Measurements from ENCODE around the gene GOLPH3L.

The GOLPH3L gene

DNA sequence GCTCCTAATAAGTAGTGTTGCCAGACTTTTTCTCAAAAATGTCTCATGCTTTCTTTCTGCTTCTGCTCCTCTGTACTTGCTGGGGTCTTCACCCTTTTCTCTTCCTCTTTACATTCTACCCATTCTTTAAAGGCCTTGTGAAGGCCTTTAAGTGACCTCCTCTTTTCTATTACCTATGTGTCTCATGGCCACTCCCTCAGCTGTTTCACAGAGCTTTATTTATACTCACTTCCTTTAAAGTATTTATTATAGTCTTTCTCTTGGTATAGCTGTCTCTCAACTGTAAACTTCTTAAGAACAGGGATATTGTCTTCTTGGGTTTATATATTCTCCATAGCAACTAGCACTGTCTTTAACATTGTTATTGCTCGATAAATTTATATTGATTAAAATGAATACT lies 792 bp downstream of the GOLPH3L start:
- Histone ChIP-seq H3K27me3 (ENCODE audit: control insufficient read depth, insufficient read depth, low read length) (no peaks in the 10 kb centered on the region), H3K9ac (ENCODE audit: low read length) (peak overlapping the region; percentile 81), H3K4me1 (ENCODE audit: control insufficient read depth, low read depth, low read length) (peaks cover 4% of the 10 kb centered on the region), H3K27ac (ENCODE audit: low read length) (peak overlapping the region; percentile 18), H3K9me3 (ENCODE audit: control insufficient read depth, low read depth, low read length) (no peaks in the 10 kb centered on the region), H3K36me3 (ENCODE audit: control insufficient read depth, low read depth, low read length) (peaks cover 32% of the 10 kb centered on the region), H3K4me3 (ENCODE audit: low read length) (peak overlapping the region; percentile 97)

DNA sequence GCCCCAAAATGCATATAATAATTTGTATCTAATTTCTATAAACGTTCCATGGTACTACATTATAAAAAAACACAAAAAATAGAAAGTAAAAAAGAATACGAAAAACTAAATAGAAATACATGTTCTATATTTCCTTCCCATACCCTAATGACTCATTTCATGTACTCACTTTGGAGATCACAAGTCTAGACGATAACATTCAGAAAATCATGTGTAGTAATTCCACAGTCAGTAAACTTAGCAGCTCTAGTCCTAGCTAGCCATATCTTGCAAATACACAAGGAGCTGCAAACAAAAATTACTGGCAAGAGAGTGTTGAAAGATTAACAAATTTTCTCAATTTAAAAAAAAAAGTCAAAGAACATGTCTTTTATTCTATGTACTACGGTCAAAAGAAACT lies 1.4 kb downstream of the GOLPH3L start:
- Histone ChIP-seq H3K9ac (ENCODE audit: low read length) (no peak overlapping the region), H3K27me3 (ENCODE audit: control insufficient read depth, insufficient read depth, low read length) (no peaks in the 10 kb centered on the region), H3K27ac (ENCODE audit: low read length) (no peak overlapping the region), H3K4me3 (ENCODE audit: low read length) (no peak overlapping the region), H3K9me3 (ENCODE audit: control insufficient read depth, low read depth, low read length) (no peaks in the 10 kb centered on the region), H3K4me1 (ENCODE audit: control insufficient read depth, low read depth, low read length) (peaks cover 4% of the 10 kb centered on the region), H3K36me3 (ENCODE audit: control insufficient read depth, low read depth, low read length) (peaks cover 33% of the 10 kb centered on the region)

DNA sequence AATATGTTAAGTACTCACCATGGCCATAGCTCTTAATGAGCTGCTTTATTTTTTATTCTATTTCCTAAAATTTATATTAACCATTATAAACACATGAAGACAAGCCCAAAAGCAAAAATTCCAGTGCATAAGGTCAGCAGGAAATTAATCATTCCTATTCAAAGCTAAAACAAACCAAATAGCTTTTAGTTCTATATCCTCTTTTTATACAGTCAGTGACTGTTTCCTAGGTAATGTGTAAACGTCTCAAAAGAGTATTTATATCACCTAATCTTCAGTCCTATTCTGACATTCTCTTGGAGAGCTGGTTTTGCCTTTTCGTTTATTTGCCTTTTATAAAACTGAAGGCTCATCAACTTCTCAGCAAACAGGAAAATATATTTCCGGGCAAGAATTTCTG lies 4.2 kb downstream of the GOLPH3L start:
- peaks cover 3% of the 10 kb centered on the region for H3K4me1 ChIP-seq (ENCODE audit: control insufficient read depth, low read depth, low read length)
- no peak overlapping the region for H3K9ac ChIP-seq (ENCODE audit: low read length)
- no peaks in the 10 kb centered on the region for H3K9me3 ChIP-seq (ENCODE audit: control insufficient read depth, low read depth, low read length)
- no peaks in the 10 kb centered on the region for H3K27me3 ChIP-seq (ENCODE audit: control insufficient read depth, insufficient read depth, low read length)
- no peak overlapping the region for H3K4me3 ChIP-seq (ENCODE audit: low read length)
- H3K36me3 ChIP-seq (ENCODE audit: control insufficient read depth, low read depth, low read length), result peaks cover 38% of the 10 kb centered on the region
- H3K27ac ChIP-seq (ENCODE audit: low read length), result no peak overlapping the region

DNA sequence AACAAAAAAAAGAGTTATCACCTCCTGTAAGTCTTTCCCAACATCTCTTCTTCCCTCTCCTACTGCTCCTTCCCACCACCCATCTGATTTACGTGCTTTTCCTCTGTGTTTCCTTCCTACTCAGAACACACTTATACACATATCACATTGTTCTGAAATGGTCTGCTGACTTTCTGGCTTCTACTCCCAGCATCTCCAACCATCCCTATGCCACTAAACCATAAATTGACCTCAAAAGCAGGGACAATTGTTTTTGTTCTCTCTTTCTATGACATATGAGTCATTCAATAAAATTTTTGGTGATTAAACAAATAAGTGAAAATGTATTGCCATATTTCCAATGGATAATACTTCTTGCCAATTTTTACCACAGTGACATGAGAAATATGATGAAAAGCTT lies 8.2 kb downstream of the GOLPH3L start:
- H3K4me3 ChIP-seq (ENCODE audit: low read length), result no peak overlapping the region
- no peak overlapping the region for H3K9ac ChIP-seq (ENCODE audit: low read length)
- H3K36me3 ChIP-seq (ENCODE audit: control insufficient read depth, low read depth, low read length), result peaks cover 35% of the 10 kb centered on the region
- peaks cover 4% of the 10 kb centered on the region for H3K4me1 ChIP-seq (ENCODE audit: control insufficient read depth, low read depth, low read length)
- no peaks in the 10 kb centered on the region for H3K9me3 ChIP-seq (ENCODE audit: control insufficient read depth, low read depth, low read length)
- H3K27ac ChIP-seq (ENCODE audit: low read length), result no peak overlapping the region
- H3K27me3 ChIP-seq (ENCODE audit: control insufficient read depth, insufficient read depth, low read length), result no peaks in the 10 kb centered on the region

DNA sequence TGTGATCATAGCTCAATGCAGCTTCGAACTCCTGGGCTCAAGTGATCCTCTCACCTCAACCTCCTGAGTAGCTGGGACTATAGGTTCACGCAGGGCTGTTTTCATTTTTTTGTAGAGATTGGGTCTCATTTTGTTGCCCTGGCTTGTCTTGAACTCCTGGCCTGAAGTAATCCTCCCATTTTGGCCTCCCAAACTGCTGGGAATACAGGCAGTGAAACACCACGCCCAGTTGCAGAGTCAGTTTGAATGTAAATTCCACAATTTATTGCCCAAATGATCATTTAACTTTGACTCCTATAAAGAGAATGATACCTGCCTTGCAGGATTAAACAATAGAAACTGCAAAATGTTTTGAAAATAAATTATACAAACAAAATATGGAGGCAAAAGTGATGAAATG lies 10.7 kb downstream of the GOLPH3L start:
- Histone ChIP-seq H3K27ac (ENCODE audit: low read length) (no peak overlapping the region), H3K27me3 (ENCODE audit: control insufficient read depth, insufficient read depth, low read length) (no peaks in the 10 kb centered on the region), H3K4me1 (ENCODE audit: control insufficient read depth, low read depth, low read length) (peaks cover 6% of the 10 kb centered on the region), H3K9ac (ENCODE audit: low read length) (no peak overlapping the region), H3K4me3 (ENCODE audit: low read length) (no peak overlapping the region), H3K36me3 (ENCODE audit: control insufficient read depth, low read depth, low read length) (peaks cover 14% of the 10 kb centered on the region), H3K9me3 (ENCODE audit: control insufficient read depth, low read depth, low read length) (no peaks in the 10 kb centered on the region)

DNA sequence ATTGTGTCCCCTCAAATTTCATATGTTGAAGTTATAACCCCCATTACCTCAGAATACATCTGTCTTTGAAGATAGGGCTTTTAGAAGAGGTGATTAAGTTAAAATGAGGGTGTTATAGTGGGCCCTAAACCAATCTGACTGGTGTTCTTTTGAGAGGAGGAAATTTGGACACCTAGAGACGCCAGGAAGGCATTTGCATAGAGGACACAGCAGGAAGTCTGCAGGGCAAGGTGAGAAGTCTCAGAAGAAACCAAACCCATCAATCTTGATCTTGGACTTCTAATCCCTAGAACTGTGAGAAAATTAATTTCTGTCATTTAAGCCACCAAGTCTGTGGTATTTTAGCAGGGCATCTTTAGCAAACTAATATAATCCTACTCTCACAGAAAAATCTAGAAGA lies 13.0 kb downstream of the GOLPH3L start:
- H3K27ac ChIP-seq (ENCODE audit: low read length), result no peak overlapping the region

DNA sequence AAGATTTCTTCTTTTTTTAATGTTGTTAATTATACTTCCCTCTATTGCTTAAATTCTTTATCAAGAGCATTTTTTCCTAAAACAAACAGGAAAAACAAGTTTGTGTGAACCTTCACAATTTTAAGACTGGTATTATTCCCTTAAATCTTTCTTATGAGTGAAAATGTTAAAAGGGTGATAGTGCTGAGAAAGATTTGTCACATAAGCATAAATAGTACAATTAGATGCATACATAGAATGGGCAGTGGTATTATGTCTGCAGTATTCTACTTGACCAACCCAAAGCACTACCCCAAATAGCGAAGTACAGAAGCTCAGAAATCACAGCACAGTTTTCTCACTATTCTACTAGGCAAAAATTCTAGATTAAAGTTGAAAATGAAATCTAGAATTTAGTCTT lies 18.0 kb downstream of the GOLPH3L start:
- Histone ChIP-seq H3K9me3 (ENCODE audit: control insufficient read depth, low read depth, low read length) (no peaks in the 10 kb centered on the region), H3K9ac (ENCODE audit: low read length) (no peak overlapping the region), H3K4me1 (ENCODE audit: control insufficient read depth, low read depth, low read length) (peaks cover 4% of the 10 kb centered on the region), H3K4me3 (ENCODE audit: low read length) (no peak overlapping the region), H3K36me3 (ENCODE audit: control insufficient read depth, low read depth, low read length) (no peaks in the 10 kb centered on the region), H3K27ac (ENCODE audit: low read length) (no peak overlapping the region), H3K27me3 (ENCODE audit: control insufficient read depth, insufficient read depth, low read length) (no peaks in the 10 kb centered on the region)

More for the DNA sequence above, 13.0 kb downstream of the GOLPH3L start:
- H3K27me3 ChIP-seq (ENCODE audit: control insufficient read depth, insufficient read depth, low read length), result no peaks in the 10 kb centered on the region
- peaks cover 6% of the 10 kb centered on the region for H3K4me1 ChIP-seq (ENCODE audit: control insufficient read depth, low read depth, low read length)
- H3K9me3 ChIP-seq (ENCODE audit: control insufficient read depth, low read depth, low read length), result no peaks in the 10 kb centered on the region
- no peak overlapping the region for H3K9ac ChIP-seq (ENCODE audit: low read length)
- H3K36me3 ChIP-seq (ENCODE audit: control insufficient read depth, low read depth, low read length), result peaks cover 7% of the 10 kb centered on the region
- H3K4me3 ChIP-seq (ENCODE audit: low read length), result no peak overlapping the region

DNA sequence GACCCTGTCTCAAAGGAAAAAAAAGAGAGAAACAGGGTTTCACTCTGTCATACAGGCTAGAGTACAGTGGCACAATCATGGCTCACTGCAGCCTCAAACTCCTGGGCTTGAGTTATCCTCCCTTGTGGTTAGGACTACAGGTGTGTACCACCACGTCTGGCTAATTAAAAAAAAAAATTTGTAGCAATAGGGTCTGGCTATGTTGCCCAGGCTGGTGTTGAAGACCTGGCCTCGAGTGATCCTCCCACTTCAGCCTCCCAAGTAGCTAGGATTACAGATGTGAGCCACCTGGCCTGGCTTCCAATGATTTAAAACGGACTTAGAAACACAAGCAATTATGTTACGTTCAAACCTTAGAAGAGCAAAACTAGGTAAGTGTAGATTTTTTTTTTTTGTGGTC lies 22.1 kb downstream of the GOLPH3L start:
- no peaks in the 10 kb centered on the region for H3K9me3 ChIP-seq (ENCODE audit: control insufficient read depth, low read depth, low read length)
- H3K27me3 ChIP-seq (ENCODE audit: control insufficient read depth, insufficient read depth, low read length), result no peaks in the 10 kb centered on the region
- H3K36me3 ChIP-seq (ENCODE audit: control insufficient read depth, low read depth, low read length), result no peaks in the 10 kb centered on the region
- no peak overlapping the region for H3K27ac ChIP-seq (ENCODE audit: low read length)
- no peak overlapping the region for H3K9ac ChIP-seq (ENCODE audit: low read length)
- no peak overlapping the region for H3K4me3 ChIP-seq (ENCODE audit: low read length)
- H3K4me1 ChIP-seq (ENCODE audit: control insufficient read depth, low read depth, low read length), result no peaks in the 10 kb centered on the region

DNA sequence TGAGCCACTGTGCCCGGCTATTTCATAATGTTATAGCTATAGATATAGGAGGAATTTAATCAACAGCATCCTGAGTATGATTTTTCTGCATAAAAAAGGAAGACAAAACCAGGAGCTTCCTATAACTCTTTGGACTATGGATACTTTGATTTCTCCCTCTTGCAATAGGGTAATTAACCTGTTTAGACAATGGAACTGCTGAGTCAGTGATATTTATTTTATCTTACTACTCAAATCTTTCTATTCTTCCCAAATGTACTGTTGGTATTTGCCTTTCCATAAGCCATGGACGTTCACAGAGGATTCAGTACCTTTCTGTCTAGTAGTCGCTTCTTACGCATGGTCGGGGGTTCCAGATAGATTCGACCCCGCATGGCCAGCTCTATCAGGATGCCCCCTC lies 33.6 kb downstream of the GOLPH3L start:
- H3K27ac ChIP-seq (ENCODE audit: low read length), result no peak overlapping the region
- peaks cover 3% of the 10 kb centered on the region for H3K9me3 ChIP-seq (ENCODE audit: control insufficient read depth, low read depth, low read length)
- no peak overlapping the region for H3K9ac ChIP-seq (ENCODE audit: low read length)
- peaks cover 16% of the 10 kb centered on the region for H3K36me3 ChIP-seq (ENCODE audit: control insufficient read depth, low read depth, low read length)
- no peaks in the 10 kb centered on the region for H3K4me1 ChIP-seq (ENCODE audit: control insufficient read depth, low read depth, low read length)
- no peaks in the 10 kb centered on the region for H3K27me3 ChIP-seq (ENCODE audit: control insufficient read depth, insufficient read depth, low read length)
- no peak overlapping the region for H3K4me3 ChIP-seq (ENCODE audit: low read length)

DNA sequence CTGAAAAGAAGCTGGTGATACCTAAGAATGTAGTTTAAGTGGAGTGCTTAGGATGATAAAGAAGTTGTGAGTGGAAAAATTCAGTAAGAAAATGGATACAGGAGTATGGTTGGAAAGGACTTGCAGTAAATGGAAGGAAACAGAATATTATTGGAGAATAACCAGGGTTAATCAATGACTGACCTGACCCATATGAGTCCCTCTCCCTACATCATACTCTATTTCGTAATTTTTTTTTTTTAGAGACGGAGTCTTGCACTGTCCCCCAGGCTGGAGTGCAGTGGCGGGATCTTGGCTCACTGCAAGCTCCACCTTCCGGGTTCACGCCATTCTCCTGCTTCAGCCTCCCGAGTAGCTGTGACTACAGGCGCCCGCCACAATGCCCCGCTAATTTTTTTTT lies 34.1 kb downstream of the GOLPH3L start:
- Histone ChIP-seq H3K9ac (ENCODE audit: low read length) (no peak overlapping the region), H3K27me3 (ENCODE audit: control insufficient read depth, insufficient read depth, low read length) (no peaks in the 10 kb centered on the region), H3K36me3 (ENCODE audit: control insufficient read depth, low read depth, low read length) (peaks cover 20% of the 10 kb centered on the region), H3K4me3 (ENCODE audit: low read length) (no peak overlapping the region), H3K27ac (ENCODE audit: low read length) (no peak overlapping the region), H3K9me3 (ENCODE audit: control insufficient read depth, low read depth, low read length) (peaks cover 3% of the 10 kb centered on the region), H3K4me1 (ENCODE audit: control insufficient read depth, low read depth, low read length) (no peaks in the 10 kb centered on the region)

DNA sequence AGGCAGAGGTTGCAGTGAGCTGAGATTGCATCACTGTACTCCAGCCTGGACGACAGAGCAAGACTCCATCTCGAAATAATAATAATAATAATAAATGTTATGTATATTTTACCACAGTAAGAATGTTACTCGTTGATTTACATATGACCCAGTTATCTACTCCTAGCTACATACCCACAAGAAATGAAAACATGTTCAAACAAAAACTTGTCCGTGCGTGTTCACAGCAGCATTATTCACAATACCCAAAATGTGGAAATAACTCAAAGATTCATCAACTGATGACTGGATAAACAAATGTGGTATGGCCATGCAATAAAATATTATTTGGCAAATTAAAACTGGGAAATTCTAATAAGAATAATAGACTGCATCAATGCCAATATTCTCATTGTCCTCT lies 35.8 kb downstream of the GOLPH3L start:
- Histone ChIP-seq H3K4me1 (ENCODE audit: control insufficient read depth, low read depth, low read length) (no peaks in the 10 kb centered on the region), H3K9ac (ENCODE audit: low read length) (no peak overlapping the region), H3K27ac (ENCODE audit: low read length) (no peak overlapping the region), H3K27me3 (ENCODE audit: control insufficient read depth, insufficient read depth, low read length) (no peaks in the 10 kb centered on the region), H3K36me3 (ENCODE audit: control insufficient read depth, low read depth, low read length) (peaks cover 20% of the 10 kb centered on the region), H3K9me3 (ENCODE audit: control insufficient read depth, low read depth, low read length) (peaks cover 3% of the 10 kb centered on the region), H3K4me3 (ENCODE audit: low read length) (no peak overlapping the region)

DNA sequence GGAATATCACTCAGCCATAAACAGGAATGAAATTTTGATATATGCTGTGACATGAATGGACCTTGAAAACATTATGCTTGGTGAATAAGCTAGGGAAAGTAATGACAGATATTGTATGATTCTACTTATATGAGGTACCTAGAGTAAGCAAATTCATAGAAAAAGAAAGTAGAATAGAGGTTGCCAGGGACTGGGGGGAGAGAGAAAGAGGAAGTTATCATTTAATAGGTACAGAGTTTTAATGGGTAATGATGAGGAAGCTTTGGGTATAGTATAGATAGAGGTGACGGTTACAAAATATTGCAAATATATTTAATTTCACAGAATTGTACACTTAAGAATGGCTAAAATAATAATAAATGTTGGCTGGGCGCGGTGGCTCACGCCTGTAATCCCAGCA lies 36.4 kb downstream of the GOLPH3L start:
- Histone ChIP-seq H3K36me3 (ENCODE audit: control insufficient read depth, low read depth, low read length) (peaks cover 20% of the 10 kb centered on the region), H3K27ac (ENCODE audit: low read length) (no peak overlapping the region), H3K9ac (ENCODE audit: low read length) (no peak overlapping the region), H3K27me3 (ENCODE audit: control insufficient read depth, insufficient read depth, low read length) (no peaks in the 10 kb centered on the region), H3K4me1 (ENCODE audit: control insufficient read depth, low read depth, low read length) (no peaks in the 10 kb centered on the region), H3K9me3 (ENCODE audit: control insufficient read depth, low read depth, low read length) (peaks cover 3% of the 10 kb centered on the region), H3K4me3 (ENCODE audit: low read length) (no peak overlapping the region)
